ENCODE results near the gene KRTAP10-3. TPM values are rescaled to one million over a fixed set of nuclear protein-coding genes. Genes with fewer than 3 reads are reported as not detected.

Gene KRTAP10-3
- total RNA-seq, 1 donor from 2014 or later, result not detected

DNA sequence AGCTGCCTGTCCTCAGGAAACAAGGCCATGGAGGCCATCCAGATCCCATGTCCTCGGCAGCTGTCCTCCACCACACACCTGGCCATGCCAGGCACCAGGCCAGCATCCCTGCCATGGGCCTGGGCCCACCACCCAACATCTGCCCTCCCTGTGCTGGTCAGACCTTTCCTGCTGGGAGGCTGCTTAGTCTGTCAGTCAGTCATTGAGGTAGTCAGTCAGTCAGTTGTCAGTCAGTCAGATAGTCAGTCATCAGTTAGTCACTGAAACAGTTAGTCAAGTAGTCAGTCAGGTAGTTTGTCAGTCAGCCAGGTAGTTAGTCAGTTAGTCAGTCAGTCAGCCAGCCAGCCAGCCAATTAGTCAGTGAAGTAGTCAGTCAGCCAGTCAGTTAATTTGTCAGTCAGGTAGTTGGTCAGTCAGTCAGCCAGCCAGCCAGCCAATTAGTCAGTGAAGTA lies 35.8 kb downstream of the KRTAP10-3 start:
- no peak for DNase-seq (ENCODE audit: low read depth)
- no peaks in the 10 kb centered on the region for H3K36me3 ChIP-seq (ENCODE audit: control insufficient read depth, insufficient read depth, low read length)
- TF ChIP-seq CTCF (IDR thresholded peaks at IDR 0.05; ENCODE audit: insufficient read depth, low read length, poor library complexity, severe bottlenecking), result no peak
- no peak overlapping the region for H3K4me3 ChIP-seq (ENCODE audit: low read depth, low read length)
- no peaks in the 10 kb centered on the region for H3K27me3 ChIP-seq (ENCODE audit: control insufficient read depth, insufficient read depth, low read length)

- TF ChIP-seq CTCF (IDR thresholded peaks at IDR 0.05; ENCODE audit: insufficient read depth, low read length, poor library complexity, severe bottlenecking), result no peak
- H3K4me3 ChIP-seq (ENCODE audit: low read depth, low read length), result no peak overlapping the region
- DNase-seq (ENCODE audit: low read depth), result no peak
- no peaks in the 10 kb centered on the region for H3K27me3 ChIP-seq (ENCODE audit: control insufficient read depth, insufficient read depth, low read length)
- H3K36me3 ChIP-seq (ENCODE audit: control insufficient read depth, insufficient read depth, low read length), result no peaks in the 10 kb centered on the region
Observed at GRCh38 chr21:44521928-44522752, 36.5 kb downstream of the KRTAP10-3 start.

DNA sequence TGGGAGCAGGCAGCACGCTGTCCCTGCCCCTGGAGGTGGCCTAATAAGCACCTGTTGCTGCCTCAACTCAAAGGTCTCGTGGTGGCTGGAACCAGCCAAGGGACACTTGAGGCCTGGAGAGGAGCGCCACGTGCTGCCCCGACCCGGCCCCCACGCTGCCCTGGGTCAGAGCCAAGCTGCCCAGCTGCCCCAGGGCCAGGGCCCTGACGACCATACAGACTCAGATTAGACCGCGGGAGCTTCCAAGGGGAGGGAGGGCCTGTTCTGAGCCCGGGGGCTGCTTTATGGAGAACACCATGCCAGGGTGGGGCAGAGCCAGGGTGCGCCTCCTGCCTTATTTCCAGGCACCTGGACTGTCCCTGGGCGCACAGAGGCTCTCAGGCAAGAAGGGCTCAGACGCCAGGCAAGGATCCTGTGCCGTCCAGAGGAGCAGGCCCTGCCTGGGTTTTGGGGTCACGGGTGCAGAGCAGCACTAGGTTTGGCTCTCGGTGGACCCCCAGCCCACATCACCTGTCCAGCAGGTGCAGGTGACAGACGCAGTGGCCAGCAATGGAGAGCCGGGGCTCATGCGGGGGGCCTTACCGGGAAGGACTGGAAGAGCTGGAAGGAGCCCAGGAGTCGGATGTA lies 37.2 kb downstream of the KRTAP10-3 start:
- no peaks in the 10 kb centered on the region for H3K27me3 ChIP-seq (ENCODE audit: control insufficient read depth, insufficient read depth, low read length)
- no peak for TF ChIP-seq CTCF (IDR thresholded peaks at IDR 0.05; ENCODE audit: insufficient read depth, low read length, poor library complexity, severe bottlenecking)
- DNase-seq (ENCODE audit: low read depth), result no peak
- H3K4me3 ChIP-seq (ENCODE audit: low read depth, low read length), result no peak overlapping the region
- H3K36me3 ChIP-seq (ENCODE audit: control insufficient read depth, insufficient read depth, low read length), result no peaks in the 10 kb centered on the region

GRCh38 chr21:44520326-44521300 lies 38.0 kb downstream of the KRTAP10-3 start:
- Histone ChIP-seq H3K27me3 (ENCODE audit: control insufficient read depth, insufficient read depth, low read length) (no peaks in the 10 kb centered on the region), H3K36me3 (ENCODE audit: control insufficient read depth, insufficient read depth, low read length) (no peaks in the 10 kb centered on the region), H3K4me3 (ENCODE audit: low read depth, low read length) (no peak overlapping the region)
- TF ChIP-seq CTCF (IDR thresholded peaks at IDR 0.05; ENCODE audit: insufficient read depth, low read length, poor library complexity, severe bottlenecking), result no peak
- DNase-seq (ENCODE audit: low read depth), result no peak

DNA sequence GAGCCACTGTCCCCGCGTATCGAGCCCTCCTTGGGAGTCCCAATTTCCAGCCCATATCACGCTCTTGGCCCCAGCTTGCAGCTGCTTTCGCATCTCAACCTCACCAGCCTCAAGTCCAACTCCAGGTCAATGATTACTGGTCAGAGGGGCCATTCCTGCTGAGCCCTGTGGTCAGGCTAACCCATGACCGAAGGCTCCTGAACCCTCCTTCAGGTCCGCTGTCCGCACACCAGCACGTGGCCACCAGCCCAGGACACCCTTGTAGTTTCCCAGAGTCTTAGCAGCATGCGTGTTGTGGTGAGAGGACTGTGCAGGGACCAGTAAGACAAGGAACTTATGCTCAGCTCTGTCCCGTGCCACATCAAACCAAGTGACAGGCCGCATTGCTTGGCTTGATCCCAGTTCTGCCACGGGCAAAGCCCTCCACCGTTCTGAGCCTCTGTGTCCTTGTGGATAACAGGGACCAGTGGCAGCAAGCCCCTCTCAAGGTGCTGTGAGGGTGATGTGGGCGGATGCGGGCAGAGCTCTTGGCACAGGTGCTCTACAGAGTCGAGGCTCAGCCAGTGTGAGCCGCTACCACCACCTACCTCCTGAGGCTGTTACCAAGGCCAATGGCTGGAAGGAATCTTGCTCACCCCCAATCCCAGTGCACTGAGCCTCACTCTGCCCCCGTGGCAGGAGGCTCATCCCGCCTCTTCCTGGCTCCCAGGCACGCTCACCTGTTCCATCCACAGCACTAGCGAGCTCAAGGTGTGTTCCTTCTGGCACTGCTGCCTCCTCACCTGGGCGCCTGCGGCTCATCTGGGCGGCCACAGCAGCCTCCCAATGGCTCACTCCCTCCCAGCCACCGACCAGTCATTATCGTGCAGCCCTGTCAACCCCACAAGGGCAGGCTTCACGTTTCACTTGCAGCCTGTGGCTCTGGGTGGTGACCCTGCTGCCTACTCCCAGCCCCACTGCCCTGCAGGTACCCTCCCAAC lies 39.0 kb downstream of the KRTAP10-3 start:
- no peaks in the 10 kb centered on the region for H3K27me3 ChIP-seq (ENCODE audit: control insufficient read depth, insufficient read depth, low read length)
- no peak for DNase-seq (ENCODE audit: low read depth)
- TF ChIP-seq CTCF (IDR thresholded peaks at IDR 0.05; ENCODE audit: insufficient read depth, low read length, poor library complexity, severe bottlenecking), result no peak
- H3K4me3 ChIP-seq (ENCODE audit: low read depth, low read length), result no peak overlapping the region
- no peaks in the 10 kb centered on the region for H3K36me3 ChIP-seq (ENCODE audit: control insufficient read depth, insufficient read depth, low read length)

All from kidney epithelial cell (primary cell).